VCaP (cell line): ENCODE results near the gene TMEM132D.
A peak's percentile ranks its signal among the peaks of the same experiment; 100 is the strongest.
"Not testable (repeated sequence)": the region's sequence is repeated elsewhere in the genome, so short reads cannot be mapped to it uniquely, and the experiment has no call there.

Source experiments
- H3K27ac ChIP-seq: fragments of 450-650 bp; 2 replicates; pipeline ENCODE4 v1.5.1; 2017
- TF ChIP-seq, protein P1 (sequence below): fragments of 450-650 bp; conservative IDR thresholded peaks from 2 replicates; pipeline ENCODE4 v1.5.1; 2017; ENCODE audit warnings: mild to moderate bottlenecking, moderate library complexity

TMEM132D gene

DNA sequence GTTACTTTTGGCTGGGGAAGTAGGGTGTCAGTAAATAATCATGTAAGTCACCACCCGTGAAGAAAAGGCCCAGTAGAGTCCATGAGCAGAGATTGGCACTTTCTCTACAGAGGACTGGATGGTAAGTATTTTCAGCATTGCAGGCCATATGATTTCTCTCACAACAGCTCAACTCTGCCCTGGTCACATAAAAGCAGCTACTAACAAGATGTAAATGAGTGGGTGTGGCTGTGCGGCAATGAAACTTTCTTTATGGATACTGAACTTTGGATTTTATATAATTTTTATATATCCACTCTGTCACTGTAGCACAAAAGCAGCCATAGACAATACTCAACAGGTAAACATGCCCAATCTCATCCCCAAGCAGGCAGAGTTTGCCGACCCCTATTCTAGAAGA lies 706.9 kb downstream of the TMEM132D start:
- TF ChIP-seq, protein P1, sequence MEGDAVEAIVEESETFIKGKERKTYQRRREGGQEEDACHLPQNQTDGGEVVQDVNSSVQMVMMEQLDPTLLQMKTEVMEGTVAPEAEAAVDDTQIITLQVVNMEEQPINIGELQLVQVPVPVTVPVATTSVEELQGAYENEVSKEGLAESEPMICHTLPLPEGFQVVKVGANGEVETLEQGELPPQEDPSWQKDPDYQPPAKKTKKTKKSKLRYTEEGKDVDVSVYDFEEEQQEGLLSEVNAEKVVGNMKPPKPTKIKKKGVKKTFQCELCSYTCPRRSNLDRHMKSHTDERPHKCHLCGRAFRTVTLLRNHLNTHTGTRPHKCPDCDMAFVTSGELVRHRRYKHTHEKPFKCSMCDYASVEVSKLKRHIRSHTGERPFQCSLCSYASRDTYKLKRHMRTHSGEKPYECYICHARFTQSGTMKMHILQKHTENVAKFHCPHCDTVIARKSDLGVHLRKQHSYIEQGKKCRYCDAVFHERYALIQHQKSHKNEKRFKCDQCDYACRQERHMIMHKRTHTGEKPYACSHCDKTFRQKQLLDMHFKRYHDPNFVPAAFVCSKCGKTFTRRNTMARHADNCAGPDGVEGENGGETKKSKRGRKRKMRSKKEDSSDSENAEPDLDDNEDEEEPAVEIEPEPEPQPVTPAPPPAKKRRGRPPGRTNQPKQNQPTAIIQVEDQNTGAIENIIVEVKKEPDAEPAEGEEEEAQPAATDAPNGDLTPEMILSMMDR, result no peak
- no peak overlapping the region for H3K27ac ChIP-seq

DNA sequence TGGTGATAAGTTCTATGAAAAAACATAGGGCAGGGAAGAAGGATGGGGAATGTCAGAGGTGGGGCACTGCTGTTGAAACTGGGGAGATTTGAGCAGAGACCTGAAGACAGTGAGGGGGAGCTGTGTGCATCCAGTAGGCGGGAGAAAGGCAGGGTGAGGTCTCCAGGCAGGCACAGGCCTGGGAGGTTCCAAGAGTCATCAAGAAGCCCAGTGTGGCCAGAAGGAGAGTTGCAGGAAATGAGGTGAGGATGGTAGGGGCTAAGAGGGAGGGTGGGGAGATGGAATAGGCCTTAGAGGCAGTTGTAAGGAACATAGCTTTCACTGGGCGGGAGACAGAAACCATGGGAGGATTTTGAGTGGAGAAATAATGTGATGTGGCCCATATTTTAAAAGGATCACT lies 708.7 kb downstream of the TMEM132D start:
- TF ChIP-seq, protein P1, result no peak
- H3K27ac ChIP-seq, result no peak overlapping the region

DNA sequence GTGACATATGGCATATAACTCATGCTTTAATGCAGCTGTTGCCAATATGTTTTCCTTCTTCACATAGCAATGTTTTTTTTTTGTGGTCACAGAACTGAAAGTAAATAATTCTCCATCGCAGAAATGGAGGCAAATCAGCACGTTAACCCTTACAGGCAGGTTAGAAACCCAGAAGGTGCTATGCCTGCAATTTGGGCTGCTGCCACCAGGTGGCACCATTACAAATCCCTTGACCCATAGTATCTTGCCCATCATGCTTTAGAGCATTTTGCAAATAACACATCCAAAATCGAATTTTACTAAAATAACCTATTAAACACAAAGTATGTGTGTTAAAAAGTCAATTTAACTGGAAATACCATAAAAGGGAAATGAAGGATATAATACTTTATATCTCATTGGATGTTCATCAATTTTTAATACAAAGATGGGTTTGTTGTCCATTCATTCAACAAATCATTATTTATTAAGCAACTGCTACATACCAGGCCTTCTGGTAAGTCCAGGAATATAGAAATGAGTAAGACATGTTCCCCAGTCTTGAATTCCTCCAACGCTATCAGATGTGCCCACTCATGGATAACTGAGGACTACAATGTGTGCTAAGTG lies 710.5 kb downstream of the TMEM132D start:
- TF ChIP-seq, protein P1, result peak; percentile 72
- no peak overlapping the region for H3K27ac ChIP-seq

DNA sequence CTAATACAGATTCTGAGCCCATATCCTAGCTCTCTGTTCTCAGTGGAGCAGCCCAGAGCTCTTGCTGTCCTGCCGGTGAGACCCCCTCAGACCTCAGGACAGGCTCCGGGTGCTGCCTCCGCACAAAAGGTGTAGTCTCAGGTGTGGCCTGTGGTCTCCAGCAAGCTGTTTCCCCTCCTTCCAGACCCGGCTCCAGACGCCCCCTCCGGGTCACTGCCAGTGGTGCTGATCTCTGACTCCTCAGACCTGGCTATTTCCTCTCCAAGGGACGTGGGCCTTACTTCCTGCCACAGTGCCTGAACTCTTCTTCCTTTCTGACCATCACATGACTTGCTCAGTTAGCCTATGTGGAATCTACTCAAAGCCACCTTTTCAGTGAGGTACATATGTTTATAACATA lies 713.0 kb downstream of the TMEM132D start:
- no peak overlapping the region for H3K27ac ChIP-seq
- TF ChIP-seq, protein P1, result 0 out of 2 replicates have a peak, but pooled peaks have one; percentile 6

DNA sequence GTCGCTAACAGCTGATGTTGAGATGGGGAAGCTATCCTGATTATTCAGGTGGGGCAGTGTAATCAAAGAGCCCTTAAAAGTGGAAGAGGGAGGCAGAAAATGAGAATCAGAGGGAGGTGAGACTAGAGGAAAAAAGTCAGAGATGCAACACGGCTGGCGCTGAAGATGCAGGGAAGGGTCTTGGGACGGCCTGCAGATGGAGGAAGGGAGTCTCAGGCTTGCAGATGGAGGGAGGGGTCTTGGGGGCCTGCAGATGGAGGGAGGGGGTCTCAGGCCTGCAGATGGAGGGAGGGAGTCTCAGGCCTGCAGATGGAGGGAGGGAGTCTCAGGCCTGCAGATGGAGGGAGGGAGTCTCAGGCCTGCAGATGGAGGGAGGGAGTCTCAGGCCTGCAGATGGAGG lies 713.9 kb downstream of the TMEM132D start:
- H3K27ac ChIP-seq, result not testable (repeated sequence)

DNA sequence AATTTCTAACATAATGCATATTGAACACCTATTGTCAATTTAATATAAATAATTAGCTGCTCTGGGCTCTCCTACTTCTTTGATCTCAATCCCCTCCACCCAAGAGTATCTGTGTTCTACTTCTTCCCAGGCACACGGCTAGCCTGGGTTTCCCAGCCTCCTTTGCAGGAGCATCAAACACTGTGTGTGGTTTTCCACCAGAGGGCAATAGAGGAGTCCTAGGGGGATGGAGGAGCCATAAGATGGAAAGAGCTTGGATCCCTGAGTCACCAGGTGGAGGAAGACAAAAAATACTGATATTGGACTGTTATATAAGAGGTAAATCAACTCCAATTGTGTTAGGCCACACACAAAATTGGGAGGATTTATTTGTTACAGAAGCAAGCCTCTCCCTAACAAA lies 716.9 kb downstream of the TMEM132D start:
- H3K27ac ChIP-seq, result no peak overlapping the region
- TF ChIP-seq, protein P1, result no peak; the same call in 1 of the 2 replicates

DNA sequence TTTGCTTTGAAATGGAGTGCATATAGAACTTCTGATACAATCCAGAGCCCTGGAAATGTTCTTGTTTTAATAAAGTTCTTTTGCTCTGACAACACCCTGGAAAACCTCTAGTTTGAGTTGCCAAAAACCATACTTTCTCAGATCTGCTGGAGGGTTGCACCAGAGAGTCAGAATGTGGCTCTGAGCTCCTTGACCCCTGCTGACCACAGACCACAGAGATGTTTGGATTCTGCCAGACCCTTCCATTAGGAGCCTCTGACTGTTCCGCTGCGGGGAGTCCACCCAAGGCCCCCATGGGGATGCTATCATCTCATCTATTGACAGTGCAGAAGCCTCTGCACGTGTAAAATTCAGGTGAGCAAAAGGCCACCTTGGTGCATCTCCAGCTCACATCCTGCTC lies 718.0 kb downstream of the TMEM132D start:
- H3K27ac ChIP-seq, result no peak overlapping the region
- TF ChIP-seq, protein P1, result no peak

DNA sequence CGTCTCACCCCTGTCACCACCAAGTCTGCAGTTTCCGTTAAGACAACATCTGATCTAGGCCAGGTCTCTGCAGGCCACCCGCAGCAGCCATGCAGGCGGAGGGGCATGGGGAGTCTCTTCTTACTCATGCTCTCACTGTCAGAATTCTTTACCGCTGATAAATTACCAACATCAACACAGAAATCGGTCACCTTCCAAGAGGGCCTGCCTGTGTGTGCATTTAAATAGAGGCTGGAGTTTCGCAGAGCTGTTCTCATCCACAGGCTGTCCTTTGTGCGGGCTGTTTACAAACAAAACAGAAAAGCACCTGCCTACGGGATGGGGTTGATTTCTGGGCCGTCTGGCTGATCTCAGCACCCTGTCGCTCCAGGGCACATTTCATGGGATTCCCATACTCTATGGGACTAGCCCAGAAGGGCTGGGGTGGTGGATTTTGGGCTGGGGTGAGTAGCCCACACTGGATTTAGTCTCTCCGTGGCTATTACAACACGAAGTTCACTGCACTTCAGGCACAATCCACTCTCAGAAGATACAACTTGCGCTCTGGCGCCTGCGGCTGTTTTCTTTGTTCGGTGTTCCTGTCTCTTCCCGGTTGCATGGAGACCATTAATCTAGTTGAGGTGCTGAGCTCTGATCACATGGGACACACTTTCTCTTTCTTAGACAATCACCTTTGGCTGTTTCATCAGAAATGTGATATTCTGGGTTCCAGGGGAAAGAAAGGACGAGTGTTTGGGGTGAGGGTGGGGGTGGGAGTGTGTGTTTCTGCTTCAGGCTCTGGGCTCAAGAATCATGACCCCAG lies 719.5 kb downstream of the TMEM132D start:
- H3K27ac ChIP-seq, result no peak overlapping the region
- TF ChIP-seq, protein P1, result no peak
